CD4-positive, CD25-positive, alpha-beta regulatory T cell (primary cell): ENCODE data around the gene FBLN7. TPM values are rescaled to one million over a fixed set of nuclear protein-coding genes. Genes with fewer than 3 reads are reported as not detected.

Source experiments
- ATAC-seq, 2 donors: fragments of 150-1000 bp; cut with Tn5 transposase; one replicate each; pipeline ENCODE4 v1.10.0; 2021; ENCODE audit warnings: low read depth in 2 of 2, moderate number of reproducible peaks in 2 of 2, moderate library complexity in 1 of 2
- DNase-seq, 3 donors: peaks; one replicate each; pipeline versions ENCODE4 v3.0.0 to v3.0.0-alpha.2; 2012 to 2022; ENCODE audit warnings: mixed read lengths in 1 of 3
- H3K27ac ChIP-seq: one replicate; pipeline ENCODE4 v1.7.0; 2013; ENCODE audit warnings: mild to moderate bottlenecking, low read length; ENCODE audit not compliant: insufficient read depth, poor library complexity, severe bottlenecking
- H3K27me3 ChIP-seq: one replicate; pipeline ENCODE4 v1.7.0; 2013; ENCODE audit warnings: low read length; ENCODE audit not compliant: control insufficient read depth, insufficient read depth
- H3K36me3 ChIP-seq: one replicate; pipeline ENCODE4 v1.7.0; 2013; ENCODE audit warnings: mild to moderate bottlenecking, low read length, moderate library complexity; ENCODE audit not compliant: control insufficient read depth, insufficient read depth
- H3K4me1 ChIP-seq: 2 replicates; pipeline ENCODE4 v1.7.0; 2013; ENCODE audit warnings: mild to moderate bottlenecking, low read length; ENCODE audit not compliant: insufficient read depth, control insufficient read depth, poor library complexity, severe bottlenecking
- H3K4me3 ChIP-seq: one replicate; pipeline ENCODE4 v1.7.0; 2013; ENCODE audit warnings: low read depth, mild to moderate bottlenecking, low read length, moderate library complexity
- H3K9me3 ChIP-seq, 2 experiments: 1 replicate in 1 of 2; 2 replicates in 1 of 2; pipeline ENCODE4 v1.7.0; 2013; ENCODE audit warnings: low read length in 2 of 2, mild to moderate bottlenecking in 1 of 2, moderate library complexity in 1 of 2; ENCODE audit not compliant: control insufficient read depth in 2 of 2
- H3K27ac Mint-ChIP-seq, 3 donors: one replicate each; pipeline ENCODE4 v1.8.0; 2020 to 2022; ENCODE audit warnings: mild to moderate bottlenecking in 3 of 3, mixed read lengths in 3 of 3, moderate library complexity in 2 of 3
- H3K27me3 Mint-ChIP-seq: one replicate; pipeline ENCODE4 v1.8.0; 2022; ENCODE audit warnings: mild to moderate bottlenecking, mixed read lengths
- H3K36me3 Mint-ChIP-seq: one replicate; pipeline ENCODE4 v1.8.0; 2020; ENCODE audit warnings: mixed read lengths
- H3K4me1 Mint-ChIP-seq, 4 donors: one replicate each; pipeline ENCODE4 v1.8.0; 2020 to 2022; ENCODE audit warnings: mixed read lengths in 4 of 4, mild to moderate bottlenecking in 1 of 4
- H3K4me3 Mint-ChIP-seq, 4 donors: one replicate each; pipeline ENCODE4 v1.8.0; 2020 to 2022; ENCODE audit warnings: mild to moderate bottlenecking in 4 of 4, mixed read lengths in 4 of 4, moderate library complexity in 3 of 4
- H3K9me3 Mint-ChIP-seq, 7 donors: one replicate each; pipeline ENCODE4 v1.8.0; 2020 to 2022; ENCODE audit warnings: mixed read lengths in 7 of 7, mild to moderate bottlenecking in 3 of 7, moderate library complexity in 2 of 7
- polyA plus RNA-seq, 4 donors: library from polyadenylated mRNA; unstranded; fragments of 300-500 nt; fragmentation: Illumina TruSeq; gene quantifications; one replicate each; pipeline ENCODE4 v1.2.3, GENCODE V29; 2021
- total RNA-seq: library from RNA; stranded (reverse); gene quantifications from one replicate; pipeline ENCODE4 v1.2.3, GENCODE V29; 2022

The FBLN7 gene
- total and polyA plus RNA-seq, 5 donors from 2014 or later: 19.3 to 40.2 (median 36.0) TPM

DNA sequence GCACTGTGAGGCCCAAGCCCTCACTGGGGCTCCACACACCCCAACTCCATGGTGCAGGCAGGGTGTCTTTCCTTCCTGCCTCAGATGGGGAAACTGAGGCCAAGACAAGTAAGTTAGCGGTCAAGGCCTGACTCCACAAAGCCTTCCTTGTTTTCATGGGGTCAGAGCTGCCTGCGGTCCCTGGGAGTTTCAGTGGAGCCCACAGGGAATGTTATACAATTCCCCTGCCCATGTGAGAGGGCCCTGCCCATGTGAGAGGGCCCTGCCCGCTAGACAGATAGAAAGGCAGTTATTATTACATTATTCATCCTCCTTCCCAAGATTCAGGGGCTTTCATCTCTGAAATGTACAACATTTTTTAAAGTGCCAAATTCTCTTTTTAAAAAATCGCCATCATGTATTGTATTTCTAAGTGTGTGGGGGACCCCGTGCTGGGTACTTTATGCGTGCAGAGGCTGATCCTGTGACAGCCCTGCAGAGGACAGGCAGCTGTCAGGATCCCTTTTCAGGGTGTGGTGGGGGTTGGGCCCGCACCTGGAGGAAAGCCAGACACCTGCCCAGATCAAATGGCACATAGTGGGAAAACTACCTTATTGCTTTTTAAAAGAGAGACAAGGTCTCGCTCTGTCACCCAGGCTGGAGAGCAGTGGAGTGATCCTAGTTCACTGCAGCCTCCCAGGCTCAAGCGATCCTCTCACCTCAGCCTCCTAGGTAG is 23.4 kb downstream of the FBLN7 start:
- Histone ChIP-seq H3K4me3 (no peak overlapping the region), H3K27me3 (no peaks in the 10 kb centered on the region), H3K36me3 (no peaks in the 10 kb centered on the region), H3K27ac (no peak overlapping the region), H3K9me3 (no peaks in the 10 kb centered on the region), H3K4me1 (peaks cover 3% of the 10 kb centered on the region)
- DNase-seq (no peak), ATAC-seq (no peak)
- Mint-ChIP-seq H3K27me3 (no peaks in the 10 kb centered on the region), H3K9me3 (no peaks in the 10 kb centered on the region), H3K4me3 (no peak overlapping the region), H3K36me3 (no peaks in the 10 kb centered on the region), H3K27ac (no peak overlapping the region), H3K4me1 (peaks cover 5 to 13% (median 6%) of the 10 kb centered on the region in 4 donors)

DNA sequence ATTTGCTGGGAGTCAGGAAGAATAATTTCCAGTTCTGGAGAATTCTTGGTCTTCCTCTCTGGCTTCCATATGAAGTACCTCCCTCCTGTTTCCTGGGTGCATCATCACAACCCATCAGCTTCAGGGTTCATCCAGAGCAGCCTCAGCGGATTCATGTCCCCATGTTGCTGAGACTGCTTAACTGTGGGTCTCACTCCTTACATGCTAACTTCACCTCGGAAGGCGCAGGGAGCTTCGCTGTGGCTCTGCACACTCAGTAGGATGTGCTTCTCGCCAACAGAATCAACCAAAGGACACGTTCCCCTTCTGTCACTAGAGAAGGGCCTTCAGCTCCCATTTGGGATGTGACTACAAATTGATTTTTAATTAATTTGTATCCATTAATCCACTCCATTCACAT is 24.2 kb downstream of the FBLN7 start:
- DNase-seq: no peak
- H3K4me1 ChIP-seq: peaks cover 8% of the 10 kb centered on the region
- no peaks in the 10 kb centered on the region for H3K36me3 ChIP-seq
- Mint-ChIP-seq H3K36me3 (no peaks in the 10 kb centered on the region), H3K4me1 (peaks cover 8 to 16% (median 12%) of the 10 kb centered on the region in 4 donors), H3K4me3 (no peak overlapping the region), H3K27me3 (no peaks in the 10 kb centered on the region), H3K27ac (no peak overlapping the region), H3K9me3 (no peaks in the 10 kb centered on the region)
- H3K27ac ChIP-seq: no peak overlapping the region
- no peak for ATAC-seq
- H3K4me3 ChIP-seq: no peak overlapping the region
- H3K9me3 ChIP-seq: no peaks in the 10 kb centered on the region
- H3K27me3 ChIP-seq: no peaks in the 10 kb centered on the region

DNA sequence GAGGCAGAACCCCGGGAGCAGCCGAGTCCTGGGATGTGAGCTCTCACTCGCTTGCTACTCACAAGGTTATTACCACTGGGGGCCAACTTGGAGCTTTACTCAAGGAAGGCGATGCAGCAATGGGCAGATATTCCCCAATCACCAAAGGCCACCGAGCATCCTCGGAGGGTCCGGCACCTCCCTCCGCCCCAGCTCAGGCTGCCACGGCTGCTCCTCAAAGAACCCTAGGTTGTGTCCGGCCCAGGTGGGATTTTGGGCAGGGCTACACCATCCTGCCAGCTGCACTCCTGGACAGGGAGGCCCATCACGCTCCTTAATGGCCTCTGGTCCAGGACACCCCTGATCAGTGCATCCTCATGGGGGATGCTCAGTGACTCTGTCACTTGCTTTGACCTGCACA is 24.8 kb downstream of the FBLN7 start:
- DNase-seq: no peak
- Mint-ChIP-seq H3K4me1 (peaks cover 8 to 19% (median 12%) of the 10 kb centered on the region in 4 donors), H3K27me3 (no peaks in the 10 kb centered on the region), H3K36me3 (no peaks in the 10 kb centered on the region), H3K4me3 (no peak overlapping the region), H3K27ac (no peak overlapping the region), H3K9me3 (no peaks in the 10 kb centered on the region)
- peaks cover 8% of the 10 kb centered on the region for H3K4me1 ChIP-seq
- H3K4me3 ChIP-seq: no peak overlapping the region
- H3K9me3 ChIP-seq: no peaks in the 10 kb centered on the region
- no peak overlapping the region for H3K27ac ChIP-seq
- no peaks in the 10 kb centered on the region for H3K27me3 ChIP-seq
- no peaks in the 10 kb centered on the region for H3K36me3 ChIP-seq
- no peak for ATAC-seq

DNA sequence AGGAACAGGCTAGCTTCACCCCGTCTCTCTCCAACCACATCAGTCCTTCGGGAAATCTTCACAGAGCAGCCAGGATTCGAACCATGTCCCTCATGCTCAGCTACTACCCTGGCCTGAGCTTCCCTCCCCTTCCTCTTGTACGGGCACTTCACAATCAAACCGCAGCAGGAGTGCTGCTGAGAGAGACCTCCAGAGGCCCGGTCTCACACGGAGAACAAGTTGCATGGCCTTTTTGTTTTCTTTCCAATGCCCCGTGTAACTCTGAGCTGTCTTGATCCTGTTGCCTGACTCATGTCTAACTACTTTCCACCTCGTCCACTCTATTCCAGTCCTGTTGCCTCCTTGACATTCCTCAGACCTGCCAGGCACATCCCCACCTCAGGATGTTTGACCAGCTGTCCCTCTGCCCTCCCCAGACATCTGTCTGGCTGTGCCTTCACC is 25.4 kb downstream of the FBLN7 start:
- Histone ChIP-seq H3K9me3 (no peaks in the 10 kb centered on the region), H3K27ac (no peak overlapping the region), H3K4me3 (no peak overlapping the region), H3K27me3 (no peaks in the 10 kb centered on the region), H3K4me1 (peaks cover 8% of the 10 kb centered on the region), H3K36me3 (no peaks in the 10 kb centered on the region)
- Mint-ChIP-seq H3K4me1 (peaks cover 8 to 21% (median 12%) of the 10 kb centered on the region in 4 donors), H3K27ac (peak overlapping the region in 2 of 3 donors; percentile 74 to 94), H3K9me3 (no peaks in the 10 kb centered on the region), H3K36me3 (no peaks in the 10 kb centered on the region), H3K27me3 (no peaks in the 10 kb centered on the region), H3K4me3 (no peak overlapping the region)
- DNase-seq: no peak
- ATAC-seq: no peak

DNA sequence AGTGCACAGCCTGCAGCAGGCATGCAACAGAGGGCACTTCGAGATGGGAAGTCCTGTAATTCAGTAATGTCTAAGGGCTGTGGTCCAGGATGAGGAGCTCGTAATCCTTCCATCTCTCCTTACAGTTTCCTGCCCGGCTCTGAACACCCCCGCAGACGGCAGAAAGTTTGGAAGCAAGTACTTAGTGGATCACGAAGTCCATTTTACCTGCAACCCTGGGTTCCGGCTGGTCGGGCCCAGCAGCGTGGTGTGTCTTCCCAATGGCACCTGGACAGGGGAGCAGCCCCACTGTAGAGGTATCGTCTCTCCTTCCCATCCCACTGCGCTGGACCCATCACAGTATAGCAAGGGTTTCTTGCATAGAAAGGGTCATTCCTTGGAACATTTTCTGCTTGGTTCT is 26.7 kb downstream of the FBLN7 start:
- H3K27me3 Mint-ChIP-seq: no peaks in the 10 kb centered on the region
- H3K27ac Mint-ChIP-seq: peak overlapping the region in 1 of 3 donors; percentile 74
- Histone ChIP-seq H3K9me3 (no peaks in the 10 kb centered on the region), H3K27ac (no peak overlapping the region), H3K4me3 (no peak overlapping the region), H3K36me3 (no peaks in the 10 kb centered on the region), H3K27me3 (no peaks in the 10 kb centered on the region), H3K4me1 (peaks cover 8% of the 10 kb centered on the region)
- no peak overlapping the region for H3K4me3 Mint-ChIP-seq
- ATAC-seq (no peak), DNase-seq (no peak)
- H3K9me3 Mint-ChIP-seq: no peaks in the 10 kb centered on the region
- no peaks in the 10 kb centered on the region for H3K36me3 Mint-ChIP-seq
- peaks cover 6 to 21% (median 10%) of the 10 kb centered on the region in 4 donors for H3K4me1 Mint-ChIP-seq

DNA sequence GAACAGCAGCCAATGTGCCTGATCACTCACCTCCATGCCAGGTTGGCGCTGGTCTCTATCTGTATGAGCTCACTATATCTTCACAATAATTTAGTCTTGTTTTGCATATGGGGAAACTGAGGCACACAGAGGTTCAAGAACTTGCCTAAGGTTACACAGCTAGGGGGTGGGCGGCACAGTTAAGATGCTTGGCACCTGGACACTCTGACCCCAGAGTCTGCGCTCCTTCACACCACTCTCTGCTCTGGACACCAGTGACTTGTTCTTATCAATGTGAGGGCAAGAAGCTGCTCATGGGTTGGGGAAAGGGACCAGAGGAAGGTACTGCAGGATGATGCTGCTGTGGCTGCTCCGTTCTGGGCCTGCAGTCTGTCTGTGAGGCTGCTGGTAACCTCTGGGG is 27.1 kb downstream of the FBLN7 start:
- H3K27me3 Mint-ChIP-seq: no peaks in the 10 kb centered on the region
- H3K36me3 Mint-ChIP-seq: no peaks in the 10 kb centered on the region
- no peak overlapping the region for H3K4me3 Mint-ChIP-seq
- no peak for ATAC-seq
- peak overlapping the region in 1 of 3 donors; percentile 74 for H3K27ac Mint-ChIP-seq
- no peaks in the 10 kb centered on the region for H3K36me3 ChIP-seq
- peaks cover 6 to 20% (median 10%) of the 10 kb centered on the region in 4 donors for H3K4me1 Mint-ChIP-seq
- H3K9me3 Mint-ChIP-seq: no peaks in the 10 kb centered on the region
- DNase-seq: no peak
- no peaks in the 10 kb centered on the region for H3K9me3 ChIP-seq
- H3K4me1 ChIP-seq: peaks cover 8% of the 10 kb centered on the region
- H3K27ac ChIP-seq: no peak overlapping the region
- no peak overlapping the region for H3K4me3 ChIP-seq
- H3K27me3 ChIP-seq: no peaks in the 10 kb centered on the region

DNA sequence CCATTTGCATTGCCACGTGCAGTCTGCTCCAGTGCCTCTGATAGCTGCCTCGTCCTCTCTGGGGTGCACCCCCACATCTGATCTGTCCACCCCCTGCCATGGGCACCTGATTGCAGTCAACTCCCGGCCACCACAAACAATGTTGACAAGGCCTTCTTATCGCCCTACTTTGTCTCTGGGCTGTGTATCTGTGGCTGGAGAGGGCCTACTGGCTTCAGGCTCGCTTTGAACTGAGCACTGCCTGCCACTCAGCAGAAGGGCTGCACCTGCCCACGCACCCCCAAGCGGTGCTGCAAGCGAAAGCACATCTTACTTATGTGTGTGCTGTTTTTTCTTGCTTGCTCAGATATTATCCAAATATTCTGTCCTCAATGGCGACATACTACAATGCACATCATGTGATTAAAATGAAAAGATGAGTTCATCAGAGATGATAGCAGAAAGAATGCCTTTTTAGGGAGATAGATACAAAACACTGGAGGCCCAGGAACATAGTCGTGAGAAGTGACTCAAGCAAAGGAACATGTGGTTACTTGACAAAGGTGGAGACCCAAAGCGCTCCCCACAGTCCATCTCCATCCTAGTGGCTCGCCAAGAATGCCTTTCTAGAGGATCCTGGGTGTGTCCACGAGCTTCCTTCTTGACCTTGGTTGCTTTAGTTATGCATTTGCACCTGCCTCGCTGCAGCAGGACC is 28.8 kb downstream of the FBLN7 start:
- Mint-ChIP-seq H3K27ac (peak overlapping the region; percentile 61 to 92 (median 72)), H3K36me3 (no peaks in the 10 kb centered on the region), H3K4me3 (peak overlapping the region in 3 of 4 donors; percentile 2 to 29 (median 8)), H3K4me1 (peaks cover 6 to 18% (median 9%) of the 10 kb centered on the region in 4 donors), H3K27me3 (peaks cover 5% of the 10 kb centered on the region), H3K9me3 (no peaks in the 10 kb centered on the region)
- Histone ChIP-seq H3K27ac (no peak overlapping the region), H3K9me3 (no peaks in the 10 kb centered on the region), H3K4me3 (no peak overlapping the region), H3K36me3 (no peaks in the 10 kb centered on the region), H3K4me1 (peaks cover 8% of the 10 kb centered on the region), H3K27me3 (no peaks in the 10 kb centered on the region)
- DNase-seq (peak in 1 of 3 donors; percentile 72), ATAC-seq (peak; percentile 82 to 86)
